D721Med (cell line): Measurements from ENCODE around the gene TBC1D22A.
"Not testable (repeated sequence)": the region's sequence is repeated elsewhere in the genome, so short reads cannot be mapped to it uniquely, and the experiment has no call there.

Experiments
- DNase-seq: peaks from one replicate; pipeline ENCODE4 v3.0.0; 2011; ENCODE audit warnings: low spot score; ENCODE audit not compliant: insufficient read length
- FAIRE-seq: peaks from 2 replicates; lab custom pipeline; 2011; peaks lifted over from hg19 to GRCh38; lab: Jason Lieb, UNC
- CTCF ChIP-seq: IDR thresholded peaks from 2 replicates; pipeline ENCODE4 v1.5.1; 2012; ENCODE audit warnings: mild to moderate bottlenecking, control low read depth; ENCODE audit not compliant: insufficient read depth; ENCODE audit errors: missing control alignments

The TBC1D22A gene

GRCh38 chr22:46813816-46814597 is 51.6 kb downstream of the TBC1D22A start:
- no peak for DNase-seq

GRCh38 chr22:46815132-46815531 is 52.7 kb downstream of the TBC1D22A start:
- TF ChIP-seq CTCF = no peak
- DNase-seq (no peak), FAIRE-seq (no peak)

More at GRCh38 chr22:46813816-46814597, 51.6 kb downstream of the TBC1D22A start:
- FAIRE-seq = no peak
- no peak for TF ChIP-seq CTCF

GRCh38 chr22:46815559-46815895 is 53.1 kb downstream of the TBC1D22A start:
- no peak for FAIRE-seq
- TF ChIP-seq CTCF = no peak
- no peak for DNase-seq

- TF ChIP-seq CTCF = no peak
- FAIRE-seq = no peak
- no peak for DNase-seq
Observed at GRCh38 chr22:46815896-46816731, 53.7 kb downstream of the TBC1D22A start.

- FAIRE-seq = not testable (repeated sequence)
Observed at GRCh38 chr22:46817390-46817789, 54.9 kb downstream of the TBC1D22A start.

GRCh38 chr22:46823248-46823647 is 60.8 kb downstream of the TBC1D22A start:
- DNase-seq (no peak), FAIRE-seq (no peak)
- TF ChIP-seq CTCF = no peak

More at GRCh38 chr22:46817390-46817789, 54.9 kb downstream of the TBC1D22A start:
- DNase-seq = not testable (repeated sequence)

- DNase-seq (no peak), FAIRE-seq (no peak)
- TF ChIP-seq CTCF = no peak
Observed at GRCh38 chr22:46823654-46824053, 61.2 kb downstream of the TBC1D22A start.
